IgD-negative memory B cell (primary cell): ENCODE results near the gene MRPL49. TPM values are rescaled to one million over a fixed set of nuclear protein-coding genes. Genes with fewer than 3 reads are reported as not detected.

Experiments used
- H3K27ac Mint-ChIP-seq, 3 donors: one replicate each; pipeline ENCODE4 v1.8.0; 2020 to 2022; ENCODE audit warnings: mild to moderate bottlenecking in 3 of 3, mixed read lengths in 3 of 3, moderate library complexity in 1 of 3
- H3K27me3 Mint-ChIP-seq: one replicate; pipeline ENCODE4 v1.8.0; 2021; ENCODE audit warnings: mixed read lengths
- H3K36me3 Mint-ChIP-seq: one replicate; pipeline ENCODE4 v1.8.0; 2020; ENCODE audit warnings: mild to moderate bottlenecking, mixed read lengths
- H3K4me1 Mint-ChIP-seq, 3 donors: one replicate each; pipeline ENCODE4 v1.8.0; 2020 to 2022; ENCODE audit warnings: mixed read lengths in 3 of 3, mild to moderate bottlenecking in 1 of 3
- H3K4me3 Mint-ChIP-seq, 4 donors: one replicate each; pipeline ENCODE4 v1.8.0; 2020 to 2022; ENCODE audit warnings: mild to moderate bottlenecking in 4 of 4, mixed read lengths in 4 of 4, moderate library complexity in 3 of 4
- H3K9me3 Mint-ChIP-seq, 3 donors: one replicate each; pipeline ENCODE4 v1.8.0; 2020 to 2021; ENCODE audit warnings: mixed read lengths in 3 of 3, mild to moderate bottlenecking in 1 of 3
- polyA plus RNA-seq: library from polyadenylated mRNA; unstranded; fragments of 300-500 nt; fragmentation: Illumina TruSeq; gene quantifications from one replicate; pipeline ENCODE4 v1.2.3, GENCODE V29; 2021

Gene MRPL49
- 95.5 TPM for polyA plus RNA-seq

- Mint-ChIP-seq H3K4me3 (peak within 1 kb of the TSS; percentile 95 to 100 (median 99)), H3K27me3 (no peaks in the 10 kb centered on the region), H3K36me3 (peaks cover 7% of the 10 kb centered on the region), H3K27ac (peak within 1 kb of the TSS; percentile 98 to 99 (median 99)), H3K4me1 (peaks cover 15 to 39% (median 17%) of the 10 kb centered on the region in 3 donors), H3K9me3 (no peaks in the 10 kb centered on the region)
These were observed at the start of gene MRPL49, which contains the start of gene FAU for GRCh38 chr11:65121865-65122696. Gene MRPL49, plus strand, starts transcription at chr11:65122321. Its CDS starts 26 bp downstream, at chr11:65122347. Gene FAU, minus strand, starts transcription at chr11:65122134. Its CDS starts 321 bp downstream, at chr11:65121813.

DNA sequence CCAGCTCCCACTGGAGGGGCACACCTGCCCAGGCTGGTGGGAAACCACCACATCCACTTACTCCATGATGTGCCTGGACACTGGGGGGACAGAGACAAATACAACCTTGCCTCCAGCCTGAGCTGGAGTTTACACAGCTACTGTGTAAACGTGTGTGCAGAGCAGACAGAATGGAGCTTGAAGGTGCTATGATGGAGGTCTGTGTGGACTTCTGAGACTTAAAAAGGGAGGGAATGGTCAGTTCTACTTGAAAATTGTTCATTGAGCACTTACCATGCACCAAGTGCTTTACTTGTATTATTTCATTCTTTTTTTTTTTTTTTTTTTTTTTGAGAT, 49.5 kb upstream of the MRPL49 start:
- Mint-ChIP-seq H3K27ac (no peak overlapping the region), H3K9me3 (no peaks in the 10 kb centered on the region)

GRCh38 chr11:65077451-65077850, 44.7 kb upstream of the MRPL49 start:
- H3K27ac Mint-ChIP-seq, result no peak overlapping the region
- peaks cover 9 to 12% (median 10%) of the 10 kb centered on the region in 3 donors for H3K4me1 Mint-ChIP-seq
- no peaks in the 10 kb centered on the region for H3K9me3 Mint-ChIP-seq
- H3K27me3 Mint-ChIP-seq, result no peaks in the 10 kb centered on the region
- no peak overlapping the region for H3K4me3 Mint-ChIP-seq
- no peaks in the 10 kb centered on the region for H3K36me3 Mint-ChIP-seq

More for the DNA sequence above, 49.5 kb upstream of the MRPL49 start:
- no peaks in the 10 kb centered on the region for H3K36me3 Mint-ChIP-seq
- no peak overlapping the region for H3K4me3 Mint-ChIP-seq
- H3K27me3 Mint-ChIP-seq, result no peaks in the 10 kb centered on the region
- H3K4me1 Mint-ChIP-seq, result peaks cover 5 to 9% (median 6%) of the 10 kb centered on the region in 3 donors

DNA sequence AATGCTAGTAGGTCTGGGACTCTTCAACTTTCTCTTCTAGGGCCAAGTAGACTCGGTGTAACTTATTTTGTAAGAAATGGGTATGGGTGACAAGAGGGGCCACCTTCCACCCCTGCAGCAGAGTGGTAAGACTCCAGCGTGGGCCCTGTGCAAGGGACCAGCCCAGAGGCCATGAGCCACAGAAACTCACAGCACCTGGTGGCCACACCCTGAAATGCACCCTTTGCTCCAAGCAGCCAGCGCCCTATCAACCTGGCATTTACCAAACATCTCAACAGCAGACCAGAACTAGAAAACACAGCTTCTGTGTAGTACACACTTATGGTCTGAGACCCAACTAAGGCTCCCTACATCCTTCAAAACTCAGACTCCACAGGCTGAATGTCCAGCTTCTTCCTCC, 44.0 kb upstream of the MRPL49 start:
- peaks cover 9 to 14% (median 13%) of the 10 kb centered on the region in 3 donors for H3K4me1 Mint-ChIP-seq

DNA sequence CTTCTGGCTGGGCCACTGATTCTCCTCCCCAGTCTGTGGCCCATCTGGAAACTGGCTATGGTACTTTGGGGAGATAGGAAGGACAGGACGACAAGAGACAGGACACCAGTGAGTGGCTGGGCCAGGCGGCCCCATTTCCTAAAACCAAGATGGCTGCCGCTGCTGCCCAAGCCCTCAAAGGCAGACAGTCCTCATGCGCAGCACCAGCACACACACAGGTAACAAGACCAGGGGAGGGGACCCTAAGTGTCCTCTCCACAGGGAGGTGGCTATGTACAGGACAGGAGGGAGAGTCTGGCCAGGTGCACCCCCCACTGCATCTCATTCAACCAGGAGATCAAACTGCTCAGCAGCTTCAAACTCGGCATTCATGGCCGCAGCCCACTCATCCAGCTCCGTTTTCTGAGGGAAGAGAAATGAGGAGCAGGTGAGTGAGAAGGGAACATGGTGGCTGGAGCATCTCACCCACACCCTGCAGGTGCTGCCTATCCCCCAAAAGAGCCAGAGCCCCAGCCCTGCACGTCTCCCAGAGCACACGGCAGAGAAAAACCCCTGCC, 43.3 kb upstream of the MRPL49 start:
- peaks cover 11 to 16% (median 16%) of the 10 kb centered on the region in 3 donors for H3K4me1 Mint-ChIP-seq
- H3K27me3 Mint-ChIP-seq, result no peaks in the 10 kb centered on the region
- H3K36me3 Mint-ChIP-seq, result no peaks in the 10 kb centered on the region
- peak overlapping the region in 1 of 4 donors; percentile 81 for H3K4me3 Mint-ChIP-seq
- peak overlapping the region in 1 of 3 donors; percentile 96 for H3K27ac Mint-ChIP-seq
- H3K9me3 Mint-ChIP-seq, result no peaks in the 10 kb centered on the region

More for the DNA sequence above, 44.0 kb upstream of the MRPL49 start:
- peak overlapping the region in 2 of 4 donors; percentile 30 to 90 for H3K4me3 Mint-ChIP-seq
- peak overlapping the region in 2 of 3 donors; percentile 85 to 96 for H3K27ac Mint-ChIP-seq
- H3K27me3 Mint-ChIP-seq, result no peaks in the 10 kb centered on the region
- no peaks in the 10 kb centered on the region for H3K36me3 Mint-ChIP-seq
- H3K9me3 Mint-ChIP-seq, result no peaks in the 10 kb centered on the region

GRCh38 chr11:65083134-65083833, 38.8 kb upstream of the MRPL49 start:
- H3K4me1 Mint-ChIP-seq, result peaks cover 14 to 23% (median 16%) of the 10 kb centered on the region in 3 donors
- H3K36me3 Mint-ChIP-seq, result no peaks in the 10 kb centered on the region
- H3K9me3 Mint-ChIP-seq, result no peaks in the 10 kb centered on the region
- H3K4me3 Mint-ChIP-seq, result peak overlapping the region; percentile 86 to 99 (median 94)
- H3K27ac Mint-ChIP-seq, result peak overlapping the region; percentile 95 to 98 (median 97)
- H3K27me3 Mint-ChIP-seq, result peaks cover 1% of the 10 kb centered on the region

- Mint-ChIP-seq H3K4me1 (peaks cover 9 to 19% (median 11%) of the 10 kb centered on the region in 3 donors), H3K36me3 (no peaks in the 10 kb centered on the region), H3K27ac (peak within 1 kb of the TSS; percentile 95 to 98 (median 97)), H3K4me3 (peak within 1 kb of the TSS; percentile 86 to 99 (median 94)), H3K27me3 (peaks cover 1% of the 10 kb centered on the region), H3K9me3 (no peaks in the 10 kb centered on the region)
These were observed 38.1 kb upstream of the MRPL49 start, which contains the start of the genes CDCA5 and ZFPL1 for GRCh38 chr11:65083834-65084597. Gene CDCA5, minus strand, starts transcription at chr11:65084040. Its CDS starts 62 bp downstream, at chr11:65083978. Gene ZFPL1, plus strand, starts transcription at chr11:65084222. Its CDS starts 477 bp downstream, at chr11:65084699.

- peaks cover 2% of the 10 kb centered on the region for H3K36me3 Mint-ChIP-seq
- H3K27me3 Mint-ChIP-seq, result peaks cover 1% of the 10 kb centered on the region
- peak overlapping the region; percentile 86 to 99 (median 94) for H3K4me3 Mint-ChIP-seq
- H3K27ac Mint-ChIP-seq, result peak overlapping the region; percentile 95 to 98 (median 97)
- H3K4me1 Mint-ChIP-seq, result peaks cover 9 to 19% (median 11%) of the 10 kb centered on the region in 3 donors
- no peaks in the 10 kb centered on the region for H3K9me3 Mint-ChIP-seq
These were observed 37.3 kb upstream of the MRPL49 start for GRCh38 chr11:65084598-65085375.

DNA sequence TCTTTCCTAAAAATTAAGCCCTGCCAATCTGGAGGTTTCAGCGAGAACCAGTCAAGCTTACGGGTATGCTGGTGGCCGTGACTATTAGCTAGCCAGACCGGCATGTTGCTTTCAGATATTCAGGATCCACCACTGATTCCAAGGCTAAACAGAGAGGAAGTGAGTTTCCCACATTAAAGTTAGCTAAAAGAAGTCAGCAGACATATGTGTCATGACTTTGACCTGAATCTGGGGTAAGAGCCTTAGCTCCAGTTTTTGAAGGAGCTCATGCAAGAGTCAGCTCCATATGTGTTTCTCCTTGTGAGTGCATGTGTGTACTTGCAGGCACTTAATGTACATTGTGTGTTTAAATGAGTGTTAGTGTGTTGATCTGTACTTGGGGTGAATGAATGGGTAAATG, 36.7 kb upstream of the MRPL49 start:
- Mint-ChIP-seq H3K27me3 (peaks cover 1% of the 10 kb centered on the region), H3K9me3 (no peaks in the 10 kb centered on the region), H3K27ac (peak overlapping the region in 2 of 3 donors; percentile 64 to 95), H3K4me3 (peak overlapping the region; percentile 11 to 99 (median 62)), H3K4me1 (peaks cover 9 to 19% (median 11%) of the 10 kb centered on the region in 3 donors), H3K36me3 (peaks cover 4% of the 10 kb centered on the region)

- Mint-ChIP-seq H3K4me1 (peaks cover 9 to 17% (median 11%) of the 10 kb centered on the region in 3 donors), H3K27me3 (peaks cover 1% of the 10 kb centered on the region), H3K36me3 (peaks cover 4% of the 10 kb centered on the region), H3K4me3 (peak overlapping the region in 1 of 4 donors; percentile 38), H3K27ac (peak overlapping the region in 1 of 3 donors; percentile 95), H3K9me3 (no peaks in the 10 kb centered on the region)
These were observed 35.3 kb upstream of the MRPL49 start for GRCh38 chr11:65086809-65087208.

DNA sequence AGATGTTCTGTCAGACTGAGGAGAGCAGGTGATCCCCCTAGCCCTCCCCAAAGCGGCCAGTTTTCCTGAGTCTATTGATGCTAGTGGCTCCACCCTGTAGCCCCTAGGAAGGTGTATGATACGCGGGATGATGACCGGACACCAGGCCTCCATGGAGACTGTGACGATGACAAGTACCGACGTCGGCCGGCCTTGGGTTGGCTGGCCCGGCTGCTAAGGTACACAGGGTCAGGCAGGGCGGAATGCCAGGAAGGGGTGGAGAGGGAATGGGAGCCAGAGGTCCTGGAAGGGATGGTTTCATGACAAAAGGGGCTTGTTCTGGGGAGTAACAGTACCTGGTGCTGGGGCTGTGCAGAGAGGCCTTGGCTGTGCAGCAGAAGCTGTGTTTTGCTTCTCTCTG, 34.9 kb upstream of the MRPL49 start:
- Mint-ChIP-seq H3K4me1 (peaks cover 9 to 17% (median 11%) of the 10 kb centered on the region in 3 donors), H3K9me3 (no peaks in the 10 kb centered on the region), H3K27ac (peak overlapping the region in 1 of 3 donors; percentile 7), H3K4me3 (no peak overlapping the region), H3K36me3 (peaks cover 4% of the 10 kb centered on the region), H3K27me3 (peaks cover 1% of the 10 kb centered on the region)

DNA sequence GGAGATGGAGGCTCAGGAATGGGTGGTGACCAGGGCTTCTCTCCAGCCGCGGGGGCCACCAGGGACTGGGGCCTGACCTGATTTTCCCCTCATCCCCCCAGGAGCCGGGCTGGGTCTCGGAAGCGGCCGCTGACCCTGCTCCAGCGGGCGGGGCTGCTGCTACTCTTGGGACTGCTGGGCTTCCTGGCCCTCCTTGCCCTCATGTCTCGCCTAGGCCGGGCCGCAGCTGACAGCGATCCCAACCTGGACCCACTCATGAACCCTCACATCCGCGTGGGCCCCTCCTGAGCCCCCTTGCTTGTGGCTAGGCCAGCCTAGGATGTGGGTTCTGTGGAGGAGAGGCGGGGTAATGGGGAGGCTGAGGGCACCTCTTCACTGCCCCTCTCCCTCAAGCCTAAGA, 34.3 kb upstream of the MRPL49 start:
- peaks cover 9 to 16% (median 12%) of the 10 kb centered on the region in 3 donors for H3K4me1 Mint-ChIP-seq
- H3K4me3 Mint-ChIP-seq, result no peak overlapping the region
- H3K27ac Mint-ChIP-seq, result peak overlapping the region in 1 of 3 donors; percentile 86
- peaks cover 1% of the 10 kb centered on the region for H3K27me3 Mint-ChIP-seq
- no peaks in the 10 kb centered on the region for H3K9me3 Mint-ChIP-seq
- peaks cover 4% of the 10 kb centered on the region for H3K36me3 Mint-ChIP-seq

DNA sequence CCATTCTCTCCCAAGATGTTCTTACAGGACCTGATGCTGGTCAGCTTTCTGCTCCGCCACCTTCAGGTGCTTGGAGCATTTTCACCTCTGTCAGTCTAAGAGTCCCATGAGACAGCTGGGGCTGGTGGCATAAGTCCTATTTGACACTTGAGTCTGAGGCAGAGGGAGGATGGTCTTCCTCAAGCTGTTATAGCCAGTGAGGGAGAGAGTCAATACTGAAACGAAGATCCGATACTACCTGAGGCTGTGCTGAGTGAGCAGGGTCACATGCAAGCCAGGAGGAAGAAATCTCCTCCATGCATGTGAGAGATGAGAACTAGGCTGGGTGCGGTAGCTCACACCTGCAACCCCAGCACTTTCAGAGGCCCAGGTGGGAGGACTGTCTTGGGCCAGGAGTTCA, 32.5 kb upstream of the MRPL49 start:
- Mint-ChIP-seq H3K36me3 (peaks cover 4% of the 10 kb centered on the region), H3K4me1 (peaks cover 6% of the 10 kb centered on the region in 3 donors), H3K4me3 (peak overlapping the region in 1 of 4 donors; percentile 69), H3K9me3 (no peaks in the 10 kb centered on the region), H3K27ac (peak overlapping the region in 1 of 3 donors; percentile 60), H3K27me3 (no peaks in the 10 kb centered on the region)
